ENCODE results near the gene BHLHA15. TPM values are rescaled to one million over a fixed set of nuclear protein-coding genes. Genes with fewer than 3 reads are reported as not detected.

The BHLHA15 gene
- total RNA-seq, 1 donor from 2014 or later, result 0.51 TPM

DNA sequence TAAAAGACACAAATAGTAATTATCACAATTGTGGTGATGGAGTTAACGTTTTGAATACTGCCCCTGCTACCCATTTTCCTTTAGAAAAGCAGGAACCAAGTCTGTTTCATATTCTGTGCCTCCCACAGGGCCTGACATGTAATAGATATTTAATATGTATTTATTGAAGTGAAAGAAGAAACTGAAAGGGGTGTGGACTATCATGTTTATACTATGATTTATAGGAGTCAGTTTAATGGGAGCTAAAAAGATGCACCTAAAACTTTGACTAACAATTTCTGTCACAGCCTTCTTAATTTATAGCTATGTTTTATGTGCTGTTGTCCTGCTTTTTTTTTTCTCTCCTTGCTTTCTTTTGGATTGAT, 24.1 kb upstream of the BHLHA15 start:
- no peak for DNase-seq (ENCODE audit: low read depth in 2 of 2)

DNA sequence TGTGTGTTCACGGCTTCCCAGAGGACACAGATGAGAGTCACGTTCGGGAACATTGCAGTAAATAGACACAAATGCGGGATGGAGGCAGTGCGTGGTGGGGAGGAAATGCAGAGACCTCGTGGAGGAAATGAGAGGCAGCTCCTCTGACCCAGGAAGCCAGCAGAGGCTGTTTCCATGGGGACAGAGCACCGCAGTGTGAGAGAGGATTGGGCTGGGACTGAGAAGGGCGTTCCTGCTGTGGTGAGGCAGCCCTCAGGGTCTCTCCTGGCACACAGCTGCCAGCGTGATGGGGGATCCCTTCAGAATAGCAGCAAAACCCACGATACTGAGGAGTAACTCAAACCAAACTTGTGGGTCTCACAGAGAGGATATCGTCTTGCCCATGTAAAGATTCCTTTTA, 21.7 kb upstream of the BHLHA15 start:
- no peak for DNase-seq (ENCODE audit: low read depth in 2 of 2)

DNA sequence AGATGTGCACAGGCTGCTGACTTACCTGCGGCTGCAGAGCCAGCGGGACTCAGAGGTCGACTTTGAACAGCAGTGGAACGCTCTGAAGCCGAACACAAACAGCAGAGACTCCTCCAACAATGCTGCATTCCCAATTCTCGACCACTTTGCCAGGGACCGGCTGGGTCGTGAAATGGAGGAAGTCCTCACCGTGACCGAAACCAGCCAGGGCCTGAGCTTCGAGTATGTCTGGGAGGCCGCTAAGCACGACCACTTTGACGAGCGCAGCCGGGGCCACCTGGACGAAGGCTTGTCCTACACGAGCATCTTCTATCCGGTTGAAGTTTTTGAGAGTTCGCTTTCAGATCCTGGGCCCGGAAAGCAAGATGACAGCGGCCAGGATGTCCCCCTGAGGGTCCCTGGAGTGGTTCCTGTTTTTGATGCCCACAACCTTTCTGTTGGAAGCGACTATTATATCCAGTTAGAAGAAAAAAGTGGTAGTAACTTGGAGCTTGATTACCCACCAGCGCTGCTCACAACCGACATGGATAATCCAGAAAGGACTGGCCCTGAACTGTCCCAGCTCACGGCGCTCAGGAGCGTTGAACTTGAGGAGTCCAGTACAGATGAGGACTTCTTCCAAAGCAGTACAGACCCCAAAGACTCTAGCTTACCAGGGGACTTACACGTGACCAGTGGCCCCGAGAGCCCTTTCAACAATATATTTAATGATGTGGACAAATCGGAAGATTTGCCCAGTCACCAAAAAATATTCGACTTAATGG, 19.4 kb upstream of the BHLHA15 start:
- no peak for DNase-seq (ENCODE audit: low read depth in 2 of 2)

DNA sequence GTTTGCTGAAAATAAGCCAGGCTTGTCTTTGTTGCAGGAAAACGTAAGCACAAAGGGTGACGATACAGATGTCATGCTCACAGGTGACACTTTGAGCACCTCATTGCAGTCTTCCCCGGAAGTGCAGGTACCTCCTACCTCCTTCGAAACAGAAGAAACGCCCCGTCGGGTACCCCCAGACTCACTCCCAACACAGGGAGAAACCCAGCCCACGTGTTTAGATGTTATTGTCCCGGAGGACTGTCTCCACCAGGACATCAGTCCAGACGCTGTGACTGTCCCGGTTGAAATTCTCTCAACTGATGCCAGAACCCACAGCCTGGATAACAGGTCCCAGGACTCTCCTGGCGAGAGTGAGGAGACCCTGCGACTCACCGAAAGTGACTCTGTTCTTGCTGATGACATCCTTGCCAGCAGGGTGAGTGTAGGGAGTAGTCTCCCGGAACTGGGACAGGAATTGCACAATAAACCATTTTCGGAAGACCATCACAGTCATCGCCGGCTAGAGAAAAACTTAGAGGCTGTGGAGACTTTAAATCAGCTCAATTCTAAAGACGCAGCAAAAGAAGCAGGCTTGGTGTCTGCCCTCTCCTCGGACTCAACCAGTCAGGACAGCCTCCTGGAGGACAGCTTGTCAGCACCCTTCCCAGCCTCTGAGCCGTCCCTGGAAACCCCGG, 18.3 kb upstream of the BHLHA15 start:
- no peak for DNase-seq (ENCODE audit: low read depth in 2 of 2)

DNA sequence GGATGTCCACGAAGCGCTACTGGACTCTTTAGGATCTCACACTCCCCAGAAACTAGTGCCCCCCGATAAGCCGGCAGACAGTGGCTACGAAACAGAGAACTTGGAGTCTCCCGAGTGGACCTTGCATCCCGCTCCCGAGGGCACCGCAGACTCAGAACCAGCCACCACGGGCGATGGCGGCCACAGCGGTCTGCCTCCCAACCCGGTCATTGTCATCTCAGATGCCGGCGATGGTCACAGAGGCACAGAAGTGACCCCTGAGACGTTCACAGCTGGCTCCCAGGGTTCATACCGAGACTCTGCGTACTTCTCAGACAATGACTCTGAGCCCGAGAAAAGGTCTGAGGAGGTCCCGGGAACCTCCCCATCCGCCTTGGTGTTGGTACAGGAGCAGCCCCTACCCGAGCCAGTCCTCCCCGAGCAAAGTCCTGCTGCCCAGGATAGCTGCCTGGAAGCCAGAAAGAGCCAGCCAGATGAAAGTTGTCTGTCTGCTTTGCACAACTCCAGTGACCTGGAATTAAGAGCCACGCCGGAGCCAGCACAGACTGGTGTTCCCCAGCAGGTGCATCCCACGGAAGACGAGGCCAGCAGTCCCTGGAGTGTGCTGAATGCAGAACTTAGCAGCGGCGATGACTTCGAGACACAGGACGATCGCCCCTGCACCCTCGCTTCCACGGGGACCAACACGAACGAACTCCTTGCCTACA, 17.6 kb upstream of the BHLHA15 start:
- DNase-seq (ENCODE audit: low read depth in 2 of 2), result no peak

DNA sequence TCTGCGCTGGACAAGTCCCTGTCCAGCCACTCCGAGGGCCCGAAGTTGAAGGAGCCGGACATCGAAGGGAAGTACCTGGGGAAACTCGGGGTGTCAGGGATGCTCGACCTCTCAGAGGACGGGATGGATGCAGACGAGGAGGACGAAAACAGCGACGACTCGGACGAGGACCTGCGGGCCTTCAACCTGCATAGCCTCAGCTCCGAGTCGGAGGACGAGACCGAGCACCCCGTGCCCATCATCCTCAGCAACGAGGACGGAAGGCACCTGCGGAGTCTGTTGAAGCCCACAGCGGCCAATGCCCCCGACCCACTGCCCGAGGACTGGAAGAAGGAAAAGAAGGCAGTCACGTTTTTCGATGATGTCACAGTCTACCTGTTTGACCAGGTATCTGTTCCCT, 17.1 kb upstream of the BHLHA15 start:
- DNase-seq (ENCODE audit: low read depth in 2 of 2), result no peak

DNA sequence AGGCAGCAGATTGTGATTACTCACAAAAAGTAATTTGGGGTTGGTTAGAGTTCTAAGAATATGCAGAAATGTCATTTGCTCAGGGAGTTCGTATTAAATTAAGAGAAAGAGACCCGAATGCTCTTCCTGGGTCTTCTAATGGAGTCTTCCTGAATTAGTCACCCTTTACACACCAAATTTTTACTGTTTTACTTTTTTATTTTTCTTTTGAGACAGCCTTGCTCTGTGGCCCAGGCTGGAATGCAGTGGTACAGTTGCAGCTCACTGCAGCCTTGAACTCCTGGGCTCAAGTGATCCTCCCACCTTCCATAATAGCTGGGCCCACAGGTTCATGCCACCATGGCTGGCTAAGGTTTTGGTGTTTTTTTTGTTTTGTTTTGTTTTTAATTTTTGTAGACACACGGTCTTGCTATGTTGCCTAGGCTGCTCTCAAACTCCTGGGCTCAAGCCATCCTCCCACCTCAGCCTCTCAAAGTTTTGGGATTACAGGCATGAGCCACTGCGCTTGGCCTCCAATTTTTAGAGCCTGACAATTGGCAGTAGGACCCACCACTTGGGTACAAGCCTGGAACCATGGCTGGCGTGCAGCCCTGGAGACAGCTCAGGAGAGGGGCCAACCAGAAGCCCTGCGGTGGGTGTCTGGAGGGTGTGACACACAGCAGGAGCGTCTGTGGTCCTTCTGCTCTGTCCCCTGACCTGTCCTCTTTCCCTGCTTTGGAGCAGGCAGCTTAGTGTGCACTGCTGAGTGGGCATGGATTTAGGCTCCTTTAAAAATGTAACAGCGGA, 16.4 kb upstream of the BHLHA15 start:
- no peak for DNase-seq (ENCODE audit: low read depth in 2 of 2)

DNA sequence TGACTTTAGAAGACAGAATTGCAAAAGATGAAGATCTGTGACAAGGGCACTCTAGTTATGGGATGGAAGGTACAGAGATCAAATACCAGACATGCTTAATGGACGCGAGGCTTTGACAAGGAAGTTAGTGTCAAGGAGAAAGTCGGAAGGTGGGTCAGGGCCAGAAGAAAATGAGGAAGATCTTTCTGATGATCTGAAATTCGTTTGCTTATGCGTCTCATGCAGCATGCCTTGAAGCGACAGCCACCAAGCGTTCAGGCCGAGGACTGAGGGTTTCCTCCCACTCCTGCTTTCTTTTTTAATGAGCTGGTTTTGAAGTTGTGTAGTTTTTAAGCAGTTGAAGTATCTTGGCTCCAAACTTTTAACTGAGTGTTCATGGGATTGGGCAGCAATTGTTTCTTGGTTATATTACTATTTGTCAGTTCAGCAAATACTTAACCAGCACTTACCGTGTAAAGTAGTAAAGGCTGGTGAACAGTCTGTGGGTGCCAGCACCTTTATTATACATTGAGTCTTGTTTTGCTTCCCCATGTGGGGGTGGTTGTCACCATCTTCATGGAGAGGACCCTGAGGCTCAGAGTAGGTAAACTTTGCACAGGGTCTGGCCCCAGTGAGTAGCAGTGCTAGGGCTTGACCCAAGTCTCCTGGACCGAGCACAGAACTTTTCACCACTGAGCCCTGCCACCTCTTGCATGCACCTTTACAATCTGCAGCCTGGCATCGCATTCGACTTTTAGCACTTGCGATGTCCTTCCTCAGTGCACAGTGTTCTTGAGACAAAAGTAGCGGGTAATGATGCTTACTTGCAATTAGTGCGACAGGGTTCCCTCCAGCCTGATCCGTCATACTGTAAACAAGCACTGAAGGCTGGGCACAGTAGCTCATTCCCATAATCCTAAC, 14.3 kb upstream of the BHLHA15 start:
- DNase-seq (ENCODE audit: low read depth in 2 of 2), result no peak

DNA sequence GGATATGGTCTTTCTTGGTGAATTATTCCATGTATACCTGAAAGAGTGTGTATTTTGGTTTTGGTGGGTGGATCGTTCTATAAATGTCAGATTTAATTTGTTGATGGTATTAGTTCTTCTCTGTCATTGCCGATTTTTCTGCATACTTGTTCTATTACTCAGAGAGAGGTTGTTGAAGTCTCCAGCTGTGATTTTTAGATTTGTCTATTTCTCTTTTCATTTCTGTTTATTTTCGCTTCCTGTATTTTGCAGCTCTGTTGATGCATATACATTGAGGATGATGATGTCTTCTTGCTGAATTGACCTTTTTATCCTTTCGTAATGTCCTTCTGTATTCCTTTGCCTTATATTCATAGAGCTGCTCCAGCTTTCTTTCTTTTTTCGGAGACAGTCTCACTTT, 12.1 kb upstream of the BHLHA15 start:
- DNase-seq (ENCODE audit: low read depth in 2 of 2), result no peak

DNA sequence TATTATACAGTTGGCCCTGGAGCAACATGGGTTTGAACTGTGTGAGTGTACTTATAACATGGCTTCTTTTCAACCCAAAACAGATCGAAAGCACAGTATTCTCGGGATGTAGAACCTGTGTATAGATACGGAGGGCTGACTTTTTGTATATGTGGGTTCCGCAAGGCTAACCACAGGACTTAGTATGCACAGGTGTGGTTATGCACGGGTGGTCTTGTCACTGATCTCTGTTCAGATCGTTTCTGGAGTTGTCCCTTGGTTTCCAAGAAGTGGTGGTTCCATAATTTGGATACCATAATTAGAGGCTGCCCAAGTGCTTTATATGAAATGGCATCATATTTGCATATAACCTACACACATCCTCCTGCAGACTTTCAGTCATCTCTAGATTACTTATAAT, 10.9 kb upstream of the BHLHA15 start:
- DNase-seq (ENCODE audit: low read depth in 2 of 2), result no peak

DNA sequence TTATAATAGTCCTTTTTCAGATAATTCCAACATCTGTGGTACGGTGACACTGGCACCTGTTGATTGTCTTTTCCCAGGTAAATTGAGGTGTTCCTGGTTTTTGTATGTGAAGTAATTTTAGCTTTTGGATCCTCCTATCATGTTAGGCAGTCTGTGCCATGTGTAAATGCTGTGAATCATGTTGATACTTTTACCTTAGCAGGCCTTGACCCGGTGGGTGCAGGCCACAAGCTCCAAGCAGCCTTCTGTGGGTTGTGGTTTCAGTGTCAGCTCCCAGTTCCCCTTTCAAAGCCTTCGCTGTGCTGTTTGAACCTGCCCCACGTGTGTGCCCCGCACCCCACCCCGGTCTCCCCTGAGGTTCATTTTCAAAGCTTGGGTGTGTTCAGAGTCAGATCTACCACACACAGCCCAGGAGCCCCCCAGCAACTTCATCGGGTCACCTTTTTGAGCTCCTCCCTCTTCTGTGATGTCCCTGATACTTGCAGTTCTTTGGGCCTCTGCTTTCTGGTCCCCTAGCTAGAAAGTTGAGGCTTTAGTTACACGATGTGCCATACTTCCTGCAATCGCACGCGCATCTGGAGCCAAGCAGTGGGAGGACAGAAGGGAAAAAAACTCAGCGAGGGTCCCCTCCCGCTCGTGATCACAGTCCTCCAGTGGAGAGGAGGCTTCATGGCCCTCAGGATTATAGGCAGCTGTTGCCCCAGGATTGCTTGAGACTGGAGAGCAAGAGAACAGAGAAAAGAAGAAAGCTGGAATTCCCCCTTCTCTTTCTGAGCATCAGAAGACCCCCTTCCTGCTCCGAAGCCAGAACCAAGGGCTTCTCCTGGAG, 8.7 kb upstream of the BHLHA15 start:
- no peak for DNase-seq (ENCODE audit: low read depth in 2 of 2)

DNA sequence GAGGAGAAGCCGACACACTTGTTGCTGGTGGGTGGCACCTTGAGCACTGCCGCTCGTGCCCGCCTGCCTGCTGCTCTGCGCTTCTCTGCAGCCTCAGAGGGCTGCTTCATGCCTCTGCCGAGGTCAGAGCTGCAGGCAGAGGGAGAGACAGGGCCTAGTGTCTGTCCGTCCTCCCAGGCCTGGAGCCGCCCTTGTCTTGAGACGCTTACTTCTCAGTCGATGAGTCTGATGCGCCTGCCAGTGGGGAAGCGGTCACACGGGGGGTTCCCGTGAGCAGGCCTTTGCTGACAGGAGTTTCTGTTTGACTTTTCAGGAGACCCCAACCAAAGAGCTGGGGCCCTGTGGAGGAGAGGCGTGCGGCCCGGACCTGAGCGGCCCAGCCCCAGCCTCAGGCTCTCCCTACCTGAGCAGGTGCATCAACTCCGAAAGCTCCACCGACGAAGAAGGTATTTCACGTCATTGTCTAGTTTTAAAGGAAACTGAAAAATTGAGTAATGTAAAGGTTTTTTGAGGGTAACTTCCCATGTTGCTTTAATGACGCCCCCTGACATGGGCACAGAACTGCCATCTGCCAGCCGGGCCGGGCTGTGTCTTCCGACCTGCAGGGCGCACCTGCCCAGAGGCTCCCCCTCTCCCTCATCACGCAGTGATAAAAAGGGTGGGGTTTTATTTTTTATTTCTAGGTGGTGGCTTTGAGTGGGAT, 7.8 kb upstream of the BHLHA15 start:
- no peak for DNase-seq (ENCODE audit: low read depth in 2 of 2)

DNA sequence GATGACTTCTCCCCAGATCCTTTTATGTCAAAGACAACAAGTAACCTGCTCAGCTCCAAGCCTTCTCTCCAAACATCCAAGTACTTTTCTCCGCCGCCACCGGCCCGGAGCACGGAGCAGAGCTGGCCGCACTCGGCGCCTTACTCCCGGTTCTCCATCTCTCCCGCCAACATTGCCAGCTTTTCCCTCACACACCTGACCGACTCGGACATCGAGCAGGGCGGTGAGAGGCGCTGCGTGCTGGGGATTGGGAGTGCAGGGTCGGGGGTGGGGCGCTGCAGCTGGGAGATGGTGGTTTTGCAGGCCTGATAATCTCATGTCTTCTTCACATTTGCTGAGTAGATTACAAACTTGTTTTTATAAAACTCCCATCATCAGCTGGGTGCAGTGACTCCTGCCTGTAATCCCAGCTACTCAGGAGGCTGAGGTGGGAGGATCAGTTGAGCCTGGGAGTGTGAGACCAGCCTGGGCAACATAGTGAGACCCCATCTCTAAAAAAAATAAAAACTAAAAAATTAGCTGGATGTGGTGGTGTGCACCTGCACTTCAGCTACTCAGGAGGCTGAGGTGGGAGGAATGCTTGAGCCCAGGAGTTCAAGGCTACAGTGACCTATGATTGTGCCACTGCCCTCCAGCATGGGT, 7.2 kb upstream of the BHLHA15 start:
- no peak for DNase-seq (ENCODE audit: low read depth in 2 of 2)

DNA sequence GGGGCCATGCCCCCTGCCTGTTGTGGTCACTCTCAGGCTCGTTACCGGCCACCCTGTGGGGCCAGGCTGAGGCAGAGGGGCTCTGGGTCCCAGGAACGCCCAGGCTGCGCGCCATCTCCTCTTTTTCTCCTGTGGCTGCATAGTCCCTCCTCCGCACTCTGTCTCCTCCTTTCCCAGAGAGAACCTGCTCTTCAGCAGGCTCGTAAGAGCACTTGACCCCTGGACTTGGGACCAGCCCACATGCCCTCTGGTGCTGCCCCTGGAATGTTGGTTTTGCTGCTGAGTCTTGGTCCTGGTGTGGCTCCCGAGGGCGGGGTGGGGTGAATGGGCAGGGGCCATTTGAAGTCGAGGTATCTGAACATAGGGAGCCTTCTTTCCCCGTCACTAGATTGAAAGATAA, 6.6 kb upstream of the BHLHA15 start:
- DNase-seq (ENCODE audit: low read depth in 2 of 2), result no peak

DNA sequence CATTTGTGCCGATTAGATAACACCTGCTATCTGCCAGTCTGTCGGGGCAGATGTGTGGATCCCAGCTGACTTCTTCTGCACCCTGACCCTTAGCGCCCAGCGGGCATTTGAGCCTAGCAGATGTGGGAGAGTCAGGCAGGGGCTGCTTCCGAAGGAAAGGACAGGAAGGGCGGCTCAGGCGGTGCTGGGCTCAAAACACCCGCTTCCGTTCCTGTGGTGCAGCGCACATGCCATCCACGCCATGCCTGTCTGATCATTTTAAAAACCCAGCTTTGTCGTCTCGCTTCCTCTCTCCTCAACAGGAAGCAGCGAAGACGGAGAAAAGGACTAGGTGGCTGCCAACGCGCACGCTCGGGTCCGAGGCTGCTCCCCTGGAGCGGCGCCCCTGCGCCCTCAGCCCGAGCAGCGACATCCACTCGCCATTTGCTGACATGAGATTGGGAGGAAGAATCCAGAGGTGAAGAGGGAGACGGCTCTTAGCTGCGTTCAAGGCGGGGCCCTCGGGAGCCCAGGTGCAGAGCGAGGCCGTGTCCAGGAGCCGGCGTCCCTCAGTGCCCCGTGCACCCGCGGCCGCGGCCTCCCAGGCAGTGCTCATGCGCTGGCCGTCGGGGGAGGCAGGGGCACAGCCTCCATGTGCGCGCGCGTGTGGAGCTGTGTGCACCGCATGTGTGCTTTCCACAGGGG, 5.9 kb upstream of the BHLHA15 start:
- no peak for DNase-seq (ENCODE audit: low read depth in 2 of 2)

DNA sequence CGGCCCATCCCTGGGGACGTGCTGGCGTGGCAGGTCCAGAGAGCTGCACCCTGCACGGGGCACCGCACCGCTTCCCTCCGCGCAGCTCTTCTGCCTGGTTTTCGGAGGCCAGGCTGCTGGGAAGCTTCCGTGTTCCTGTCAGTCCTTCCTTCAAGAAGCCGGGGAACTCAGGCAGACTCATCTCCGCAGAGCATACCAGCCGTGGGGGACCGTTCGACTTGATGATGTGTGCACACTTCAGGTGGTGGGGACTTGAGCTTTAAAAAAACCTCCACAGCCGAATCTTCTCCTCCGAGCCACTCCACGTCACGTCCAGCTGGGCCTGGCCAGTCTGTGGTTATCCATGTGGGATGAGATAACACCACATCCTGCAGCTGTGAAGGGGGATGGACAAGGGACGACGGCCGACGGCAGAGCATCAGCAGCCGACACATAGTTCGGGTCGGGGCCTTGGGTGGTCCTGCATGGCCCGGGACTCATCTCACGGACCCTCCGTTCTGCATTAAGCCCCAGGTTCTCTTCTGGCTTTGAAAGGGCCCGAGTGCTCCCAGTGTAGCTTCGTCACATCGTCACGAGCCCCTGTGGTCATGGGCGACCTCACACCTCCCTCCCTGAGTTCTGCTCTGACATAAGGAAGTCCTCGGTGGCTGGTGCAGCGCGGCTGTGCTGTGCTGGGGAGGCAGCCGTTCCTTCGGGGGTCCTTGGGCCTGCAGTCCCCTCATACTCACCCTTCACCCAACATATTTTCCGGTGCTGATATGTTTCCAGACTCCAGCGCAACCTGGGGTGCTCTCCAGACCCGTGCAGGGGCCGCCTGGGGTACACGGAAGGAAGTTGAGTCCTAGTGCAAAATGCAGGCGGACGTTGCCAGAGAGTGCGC, 4.5 kb upstream of the BHLHA15 start:
- no peak for DNase-seq (ENCODE audit: low read depth in 2 of 2)

DNA sequence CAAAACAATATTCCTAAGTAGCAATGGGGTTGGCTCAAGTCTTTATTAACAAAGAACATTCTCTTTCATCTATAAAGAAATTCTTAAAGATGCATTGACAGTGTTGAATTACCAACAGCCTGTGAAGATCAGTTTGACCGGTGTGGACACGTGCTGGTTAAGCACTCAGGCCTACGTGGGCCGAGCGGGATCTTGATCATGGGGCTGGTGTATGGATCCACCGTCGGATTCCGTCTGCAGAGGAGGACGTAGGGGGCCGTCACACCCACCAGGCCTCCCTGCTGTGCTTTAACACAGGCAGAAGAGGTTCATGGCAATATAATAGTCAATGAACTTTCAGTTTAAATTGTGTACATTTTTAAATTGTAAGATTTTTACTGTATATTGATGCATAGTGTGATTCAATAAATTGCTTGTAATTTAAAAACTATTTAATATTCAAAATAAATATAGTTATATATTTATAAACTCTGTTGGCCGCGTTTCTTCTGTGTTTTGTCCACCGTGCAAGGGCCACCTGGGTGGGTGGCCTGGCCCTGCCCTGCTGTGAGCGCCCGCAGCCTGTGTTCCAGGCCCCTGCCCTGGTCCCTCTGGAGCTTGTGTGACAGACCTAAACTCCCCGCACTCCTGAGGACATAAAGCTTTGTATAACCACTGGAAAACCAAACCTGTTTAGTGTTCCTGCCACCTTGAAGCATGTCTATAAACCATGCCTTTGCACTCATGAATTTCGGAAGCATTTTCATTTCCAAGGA, 1.9 kb upstream of the BHLHA15 start:
- no peak for DNase-seq (ENCODE audit: low read depth in 2 of 2)

Data from dermis microvascular lymphatic vessel endothelial cell (primary cell).